ENCODE measurements around the gene MC3R. TPM values are rescaled to one million over a fixed set of nuclear protein-coding genes. Genes with fewer than 3 reads are reported as not detected.

Gene MC3R
- total RNA-seq: not detected in 2 replicates

DNA sequence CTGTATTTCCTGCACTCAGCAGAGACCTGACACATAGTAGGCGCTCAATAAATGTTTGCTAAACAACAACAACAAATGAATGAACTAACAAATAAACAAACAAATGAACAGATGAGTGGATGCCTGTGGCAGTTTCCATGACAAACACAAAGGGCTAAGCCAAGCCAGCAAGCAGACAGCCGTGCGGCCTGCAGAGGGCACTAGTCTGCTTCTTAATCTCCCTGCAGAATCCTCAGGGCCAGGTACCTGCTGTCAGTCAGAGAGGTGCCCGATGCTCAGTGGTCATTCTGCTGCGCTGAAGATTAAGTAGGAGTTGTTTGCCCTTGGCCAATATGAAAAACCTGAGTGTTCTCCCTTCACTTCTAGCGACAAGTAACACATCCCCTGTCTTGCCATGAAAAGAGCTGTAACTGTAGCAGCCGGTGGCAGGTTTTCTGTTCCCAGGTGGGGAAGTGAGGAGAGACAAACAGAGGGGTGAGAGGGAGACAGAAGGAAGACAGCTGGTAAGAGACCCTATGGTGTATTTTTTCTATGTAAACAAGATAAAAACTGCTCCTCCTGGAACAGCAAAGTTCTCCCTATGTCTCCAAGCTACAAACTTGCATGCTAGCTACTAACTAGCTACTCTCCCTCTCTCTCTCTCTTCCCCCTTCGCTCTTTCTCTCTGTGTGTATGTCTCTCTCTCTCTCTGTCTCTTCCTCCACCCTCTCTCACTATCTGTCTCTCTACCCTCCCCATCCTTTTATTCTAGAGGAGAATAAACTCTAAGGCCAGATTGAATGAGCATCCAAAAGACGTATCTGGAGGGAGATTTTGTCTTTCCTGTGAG lies at the start of gene MC3R:
MC3R (plus strand) TSS at position 779 of the 829 bp plus-strand sequence. CDS start 112 bp downstream, outside the sequence.

Other genes with a start within 250 kb of the MC3R start
- not detected in 2 replicates for gene CBLN4, start 243.2 kb upstream of the MC3R start, total RNA-seq
- 18.9 and 32.6 TPM in 2 replicates for gene FAM210B, start 110.2 kb downstream of the MC3R start, total RNA-seq
- 5.2 and 90.3 TPM in 2 replicates for gene AURKA, start 143.5 kb downstream of the MC3R start, total RNA-seq
- gene CSTF1, start 143.9 kb downstream of the MC3R start, total RNA-seq: 29.3 and 36.8 TPM in 2 replicates
- 0.38 TPM in 1 of 2 replicates, not detected in the other for gene CASS4, start 163.5 kb downstream of the MC3R start, total RNA-seq
- 39.8 and 43.7 TPM in 2 replicates for gene RTF2, start 219.9 kb downstream of the MC3R start, total RNA-seq